Prostate gland (tissue), 2 donors: ENCODE measurements around the gene EDARADD. TPM values are rescaled to one million over a fixed set of nuclear protein-coding genes. Genes with fewer than 3 reads are reported as not detected.

Experiments used
- DNase-seq: peaks from one replicate; pipeline ENCODE4 v3.0.0-alpha.2; 2019; ENCODE audit warnings: low spot score
- H3K27ac ChIP-seq, 2 donors: fragments of 200-600 bp; sonication (generic); 2 replicates each; pipeline ENCODE4 v1.5.1; 2017 to 2019
- H3K27me3 ChIP-seq: fragments of 200-600 bp; sonication (generic); replicated peaks from 2 replicates; pipeline ENCODE4 v1.5.1; 2019; ENCODE audit not compliant: insufficient read depth
- H3K36me3 ChIP-seq, 2 donors: fragments of 200-600 bp; sonication (generic); 1 replicate in 1 of 2; 2 replicates in 1 of 2; pipeline versions ENCODE4 v1.5.1 to v1.8.1; 2017 to 2019
- H3K4me1 ChIP-seq: fragments of 200-600 bp; sonication (generic); replicated peaks from 2 replicates; pipeline ENCODE4 v1.5.1; 2019
- H3K4me3 ChIP-seq, 2 donors: fragments of 200-600 bp; sonication (generic); 2 replicates each; pipeline ENCODE4 v1.5.1; 2017 to 2019
- H3K9me3 ChIP-seq: fragments of 200-600 bp; sonication (generic); 2 replicates; pipeline ENCODE4 v1.5.1; 2017
- CTCF ChIP-seq, 4 experiments: fragments of 200-600 bp in 2 of 4; fragments of 450-650 bp in 2 of 4; sonication (generic) in 2 of 4; IDR thresholded peaks; 1 replicate in 3 of 4; 2 replicates in 1 of 4; pipeline ENCODE4 v1.5.1; 2016 to 2019; ENCODE audit warnings: antibody characterized with exemption in 4 of 4, mild to moderate bottlenecking in 2 of 4, moderate library complexity in 2 of 4
- POLR2A ChIP-seq: fragments of 450-650 bp; IDR thresholded peaks from one replicate; pipeline ENCODE4 v1.6.1; 2016; ENCODE audit warnings: antibody characterized with exemption, mild to moderate bottlenecking
- POLR2AphosphoS5 ChIP-seq: sonication (generic); formaldehyde crosslinking; IDR thresholded peaks from one replicate; pipeline ENCODE4 v1.6.1; 2017; ENCODE audit warnings: antibody characterized with exemption
- WGBS: methylation state at CpG from one replicate; pipeline ENCODE4 v1.1.5; 2018; 5-methylcytosine and 5-hydroxymethylcytosine counted together
- intact Hi-C: fragments of 100-400 bp; cut with DNase I; formaldehyde crosslinking; loops from one replicate; pipeline ENCODE4 v1.14.2; 2022
- total RNA-seq, 2 donors: library from RNA; depleted of rRNA; stranded (reverse); fragments of >200 nt; gene quantifications; one replicate each; pipeline ENCODE4 v1.1.0, GENCODE V29; 2016

The EDARADD gene
- total RNA-seq, 2 donors from 2014 or later = 4.9 to 12.8 TPM

- WGBS = 67% methylated on average over 2 of the region's 2 CpGs
- Histone ChIP-seq H3K27me3 (no peaks in the 10 kb centered on the region), H3K4me1 (no peaks in the 10 kb centered on the region), H3K4me3 (no peak overlapping the region), H3K27ac (no peak overlapping the region), H3K9me3 (no peaks in the 10 kb centered on the region), H3K36me3 (no peaks in the 10 kb centered on the region)
- intact Hi-C loops = no loop called here
- no peak for DNase-seq
- TF ChIP-seq POLR2A (no peak), CTCF (IDR thresholded peaks at IDR 0.05) (no peak), POLR2AphosphoS5 (no peak)
Measured at GRCh38 chr1:236396665-236397043, 2.6 kb downstream of the EDARADD start.

DNA sequence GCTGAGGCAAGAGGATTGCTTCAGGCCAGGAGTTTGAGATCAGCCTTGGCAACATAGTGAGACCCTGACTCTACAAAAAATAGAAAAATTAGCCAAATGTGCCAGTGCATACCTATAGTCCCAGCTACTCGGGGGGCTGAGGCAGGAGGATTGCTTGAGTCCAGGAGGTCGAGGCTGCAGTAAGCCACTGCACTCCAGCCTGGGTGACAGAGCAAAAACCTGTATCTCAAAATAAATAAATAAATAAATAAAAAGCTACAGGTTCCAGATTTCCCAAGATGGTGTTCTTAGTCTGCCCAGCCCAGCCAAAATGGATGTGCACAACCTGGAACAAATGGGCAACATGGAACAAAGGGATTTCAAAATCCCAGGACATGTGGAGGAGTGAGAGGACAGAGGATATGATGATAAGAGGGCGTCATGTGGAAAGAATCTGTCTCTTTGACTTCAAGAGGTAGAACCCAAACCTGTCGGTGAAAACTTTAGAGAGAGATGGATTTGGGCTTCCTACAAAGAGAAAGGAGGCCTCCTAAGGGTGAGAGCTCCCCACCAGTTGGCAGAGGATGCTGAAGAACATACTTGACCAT lies 3.2 kb downstream of the EDARADD start:
- 95% methylated on average over 4 of the region's 4 CpGs for WGBS
- no peak for DNase-seq
- H3K4me1 ChIP-seq = no peaks in the 10 kb centered on the region
- H3K4me3 ChIP-seq = no peak overlapping the region
- H3K27me3 ChIP-seq = no peaks in the 10 kb centered on the region
- H3K27ac ChIP-seq = no peak overlapping the region
- H3K36me3 ChIP-seq = no peaks in the 10 kb centered on the region
- no peaks in the 10 kb centered on the region for H3K9me3 ChIP-seq
- TF ChIP-seq POLR2AphosphoS5 (no peak), CTCF (IDR thresholded peaks at IDR 0.05) (no peak), POLR2A (no peak)
- intact Hi-C loops = no loop called here

DNA sequence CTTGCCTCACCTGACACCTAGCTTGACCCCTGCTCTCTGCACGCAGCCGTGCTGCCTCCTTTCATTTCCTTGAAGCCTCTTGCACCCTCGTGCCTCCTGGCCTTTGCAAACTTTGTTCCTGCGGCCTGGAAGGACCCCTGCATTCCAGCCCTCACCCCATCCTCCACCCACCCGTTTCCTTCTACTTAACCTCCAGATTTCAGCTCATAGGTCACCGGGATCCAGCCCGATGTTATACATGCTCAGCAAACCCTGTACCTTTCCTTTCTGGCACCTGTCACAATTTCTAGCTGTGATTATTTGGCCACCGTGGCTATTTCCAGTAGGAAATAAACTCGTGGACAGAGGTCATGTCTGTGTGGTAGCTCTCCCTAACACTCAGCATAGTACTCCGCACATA lies 4.5 kb downstream of the EDARADD start:
- H3K4me1 ChIP-seq = no peaks in the 10 kb centered on the region
- TF ChIP-seq POLR2AphosphoS5 = no peak
- no peak for TF ChIP-seq POLR2A
- no peak for TF ChIP-seq CTCF (IDR thresholded peaks at IDR 0.05)
- no peak overlapping the region for H3K4me3 ChIP-seq
- no peaks in the 10 kb centered on the region for H3K36me3 ChIP-seq
- no peaks in the 10 kb centered on the region for H3K27me3 ChIP-seq
- WGBS = 84% methylated on average over 10 of the region's 10 CpGs
- no peak overlapping the region for H3K27ac ChIP-seq
- intact Hi-C loops = no loop called here
- DNase-seq = no peak
- H3K9me3 ChIP-seq = no peaks in the 10 kb centered on the region

DNA sequence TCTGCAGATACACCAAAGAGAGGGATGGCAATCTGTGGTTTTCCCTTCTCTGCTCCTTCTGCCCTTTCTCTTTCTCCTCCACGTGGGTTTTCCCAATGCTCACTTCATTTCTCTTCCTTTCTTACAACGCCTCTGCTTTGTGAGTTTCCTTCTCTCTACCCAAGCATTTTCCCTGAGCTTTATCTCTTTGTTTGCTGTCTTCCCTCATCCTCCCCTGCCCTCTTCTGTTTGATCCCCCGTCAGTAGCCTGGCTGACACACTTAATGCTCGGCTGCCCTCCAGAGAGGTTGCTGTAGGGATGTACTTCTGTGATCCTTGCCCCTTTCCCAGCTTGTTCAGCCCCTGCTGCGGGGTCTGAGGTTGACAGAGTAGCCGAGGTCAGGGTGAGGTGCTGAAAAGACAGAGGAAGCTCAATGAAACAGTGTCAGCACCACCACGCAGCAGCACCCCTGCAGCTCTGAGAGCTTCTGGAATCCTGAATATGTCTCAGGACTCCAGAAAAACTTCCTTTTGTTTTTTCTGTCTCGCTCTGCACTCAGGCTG lies 6.0 kb downstream of the EDARADD start:
- no peak for TF ChIP-seq CTCF (IDR thresholded peaks at IDR 0.05)
- TF ChIP-seq POLR2A = no peak
- TF ChIP-seq POLR2AphosphoS5 = no peak
- Histone ChIP-seq H3K9me3 (no peaks in the 10 kb centered on the region), H3K27me3 (no peaks in the 10 kb centered on the region), H3K36me3 (no peaks in the 10 kb centered on the region), H3K4me3 (no peak overlapping the region), H3K4me1 (no peaks in the 10 kb centered on the region), H3K27ac (no peak overlapping the region)
- WGBS = 67% methylated on average over 8 of the region's 8 CpGs
- intact Hi-C loops = no loop called here
- no peak for DNase-seq

DNA sequence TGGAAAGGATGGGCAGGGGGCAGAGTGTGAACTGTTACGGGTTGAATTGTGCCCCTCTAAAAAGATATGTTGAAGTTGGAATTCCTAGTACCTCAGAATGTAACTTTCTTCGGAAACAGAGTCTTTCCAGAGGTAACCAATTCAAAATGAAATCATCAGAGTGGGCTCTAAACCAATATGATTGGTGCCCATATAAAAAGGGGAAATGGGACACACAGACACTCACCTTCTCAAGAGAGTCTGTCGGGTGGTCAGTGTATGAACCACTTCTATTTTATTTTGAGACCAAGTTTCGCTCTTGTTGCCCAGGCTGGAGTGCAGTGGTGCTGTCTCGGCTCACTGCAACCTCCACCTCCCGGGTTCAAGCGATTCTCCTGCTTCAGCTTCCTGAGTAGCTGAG lies 7.6 kb downstream of the EDARADD start:
- no peaks in the 10 kb centered on the region for H3K4me1 ChIP-seq
- 93% methylated on average over 7 of the region's 7 CpGs for WGBS
- intact Hi-C loops = no loop called here
- H3K27me3 ChIP-seq = no peaks in the 10 kb centered on the region
- no peaks in the 10 kb centered on the region for H3K9me3 ChIP-seq
- no peak for TF ChIP-seq POLR2A
- no peak for TF ChIP-seq CTCF (IDR thresholded peaks at IDR 0.05)
- TF ChIP-seq POLR2AphosphoS5 = no peak
- no peaks in the 10 kb centered on the region for H3K36me3 ChIP-seq
- no peak overlapping the region for H3K27ac ChIP-seq
- H3K4me3 ChIP-seq = no peak overlapping the region
- no peak for DNase-seq
